HCT116 (cell line): ENCODE data around the gene NR6A1. TPM values are rescaled to one million over a fixed set of nuclear protein-coding genes. Genes with fewer than 3 reads are reported as not detected.

Source experiments
- ATAC-seq: fragments of 200-7000 bp; cut with Tn5 transposase; 2 replicates; pipeline ENCODE4 v1.9.1; 2020; ENCODE audit warnings: mild to moderate bottlenecking, moderate library complexity
- BruUV-seq: library from RNA; stranded (reverse); fragments of 400-500 nt; replicated peaks from 2 replicates; lab custom pipeline; 2021; lab: Mats Ljungman, UMichigan
- CTCF ChIA-PET: fragments of 300-600 bp; sonication (Branson Sonifier 250); formaldehyde crosslinking; loops from one replicate; lab custom pipeline; 2021; ENCODE audit warnings: antibody characterized with exemption; lab: Charles Lee
- POLR2A ChIA-PET: fragments of 300-600, 350-600 bp; sonication (Branson Sonifier 250); formaldehyde crosslinking; loops from one replicate; lab custom pipeline; 2021; ENCODE audit warnings: antibody characterized with exemption; lab: Charles Lee
- RAD21 ChIA-PET, 2 experiments: fragments of 300-600 bp; sonication (Branson Sonifier 250); formaldehyde crosslinking; loops; one replicate each; lab custom pipeline; 2023; ENCODE audit warnings: low total read pairs in 2 of 2; ENCODE audit not compliant: uncharacterized antibody in 2 of 2, unreplicated experiment in 2 of 2, low non-redundant PET in 1 of 2; lab: Charles Lee
- DNase-seq: peaks from one replicate; pipeline ENCODE4 v3.0.0-alpha.2; 2010; ENCODE audit warnings: low read depth, low spot score
- H2AFZ ChIP-seq: fragments of 200-600 bp; shearing (Covaris generic), sonication (generic); 2 replicates; pipeline ENCODE4 v1.6.1; 2017; ENCODE audit warnings: low read depth, mixed run types, mixed read lengths, antibody characterized with exemption, low read length; ENCODE audit not compliant: poor library complexity, severe bottlenecking
- H3K27ac ChIP-seq: 2 replicates; pipeline ENCODE4 v1.5.1; 2012; ENCODE audit warnings: low read depth, low read length
- H3K27me3 ChIP-seq: fragments of 200-600 bp; sonication (generic); 2 replicates; pipeline ENCODE4 v1.6.1; 2016; ENCODE audit warnings: mixed run types, low read length, mixed read lengths; ENCODE audit not compliant: insufficient read depth
- H3K36me3 ChIP-seq, 2 experiments: fragments of 200-500 bp in 1 of 2; fragments of 200-600 bp in 1 of 2; sonication (Bioruptor generic) in 1 of 2; sonication (generic) in 1 of 2; 2 replicates each; pipeline versions ENCODE4 v1.5.1 to v1.6.1; 2014 to 2016; ENCODE audit warnings: low read length in 2 of 2, inconsistent platforms in 1 of 2, mixed read lengths in 1 of 2, mixed run types in 1 of 2; ENCODE audit not compliant: insufficient read depth in 2 of 2, control insufficient read depth in 1 of 2
- H3K4me1 ChIP-seq, 2 experiments: fragments of 200-600 bp in 1 of 2; sonication (generic) in 1 of 2; 2 replicates each; pipeline versions ENCODE4 v1.5.1 to v1.6.1; 2012 to 2017; ENCODE audit warnings: low read length in 2 of 2, inconsistent platforms in 1 of 2, mild to moderate bottlenecking in 1 of 2, mixed read lengths in 1 of 2, mixed run types in 1 of 2, moderate library complexity in 1 of 2; ENCODE audit not compliant: insufficient read depth in 2 of 2, control insufficient read depth in 1 of 2
- H3K4me2 ChIP-seq: fragments of 200-600 bp; sonication (generic); 2 replicates; pipeline ENCODE4 v1.6.1; 2017; ENCODE audit warnings: mixed run types, low read length, mixed read lengths
- H3K4me3 ChIP-seq, 2 experiments: fragments of 200-600 bp in 1 of 2; sonication (generic) in 1 of 2; replicated peaks in 1 of 2; 2 replicates each; pipeline ENCODE4 v1.5.1; 2011 to 2016; ENCODE audit warnings: low read length in 2 of 2, control low read depth in 1 of 2, low read depth in 1 of 2, mild to moderate bottlenecking in 1 of 2, mixed read lengths in 1 of 2, mixed run types in 1 of 2
- H3K79me2 ChIP-seq: fragments of 200-600 bp; sonication (generic); 2 replicates; pipeline ENCODE4 v1.6.1; 2017; ENCODE audit warnings: mild to moderate bottlenecking, mixed run types, low read length, moderate library complexity, mixed read lengths; ENCODE audit not compliant: insufficient read depth
- H3K9ac ChIP-seq: fragments of 200-600 bp; sonication (generic); 2 replicates; pipeline ENCODE4 v1.6.1; 2016; ENCODE audit warnings: low read length, mixed read lengths
- H3K9me2 ChIP-seq: fragments of 200-600 bp; sonication (generic), shearing (Covaris generic); 2 replicates; pipeline ENCODE4 v1.6.1; 2017; ENCODE audit warnings: mixed run types, mild to moderate bottlenecking, moderate library complexity; ENCODE audit not compliant: insufficient read depth
- H3K9me3 ChIP-seq, 2 experiments: fragments of 200-500 bp in 1 of 2; fragments of 200-600 bp in 1 of 2; sonication (Bioruptor generic) in 1 of 2; sonication (generic) in 1 of 2; 2 replicates each; pipeline ENCODE4 v1.6.1; 2014 to 2017; ENCODE audit warnings: low read length in 2 of 2, mixed read lengths in 2 of 2, inconsistent platforms in 1 of 2, low read depth in 1 of 2, mild to moderate bottlenecking in 1 of 2, mixed run types in 1 of 2, moderate library complexity in 1 of 2; ENCODE audit not compliant: control insufficient read depth in 1 of 2, insufficient read depth in 1 of 2
- H4K20me1 ChIP-seq: fragments of 200-600 bp; sonication (generic), shearing (Covaris generic); 2 replicates; pipeline ENCODE4 v1.6.1; 2017; ENCODE audit warnings: mixed run types, mild to moderate bottlenecking, moderate library complexity; ENCODE audit not compliant: insufficient read depth
- CBX3 ChIP-seq: IDR thresholded peaks from 2 replicates; pipeline ENCODE4 v1.6.1; 2012; ENCODE audit warnings: low read depth
- CEBPB ChIP-seq: IDR thresholded peaks from 2 replicates; pipeline ENCODE4 v1.6.1; 2012; ENCODE audit warnings: low read depth
- EGR1 ChIP-seq: IDR thresholded peaks from 2 replicates; pipeline ENCODE4 v1.6.1; 2012; ENCODE audit warnings: low read depth
- ELF1 ChIP-seq: IDR thresholded peaks from 2 replicates; pipeline ENCODE4 v1.6.1; 2012; ENCODE audit warnings: low read depth, borderline replicate concordance
- EZH2 ChIP-seq: fragments of 200-600 bp; sonication (generic); IDR thresholded peaks from 2 replicates; pipeline ENCODE4 v1.6.1; 2017; ENCODE audit warnings: antibody characterized with exemption, mixed run types
- EZH2phosphoT487 ChIP-seq: fragments of 200-600 bp; IDR thresholded peaks from 2 replicates; pipeline ENCODE4 v1.6.1; 2018; ENCODE audit warnings: antibody characterized with exemption, borderline replicate concordance
- FOSL1 ChIP-seq: IDR thresholded peaks from 2 replicates; pipeline ENCODE4 v1.6.1; 2012; ENCODE audit warnings: low read depth
- JUND ChIP-seq: IDR thresholded peaks from 2 replicates; pipeline ENCODE4 v1.6.1; 2012
- POLR2A ChIP-seq: IDR thresholded peaks from 2 replicates; pipeline ENCODE4 v1.7.0; 2011; ENCODE audit warnings: borderline replicate concordance; ENCODE audit not compliant: insufficient read depth, insufficient read length; ENCODE audit errors: extremely low read depth
- POLR2AphosphoS5 ChIP-seq: IDR thresholded peaks from 2 replicates; pipeline ENCODE4 v1.6.1; 2011; ENCODE audit warnings: mild to moderate bottlenecking, low read depth, low read length, moderate library complexity
- SIN3A ChIP-seq: IDR thresholded peaks from 2 replicates; pipeline ENCODE4 v1.6.1; 2012; ENCODE audit warnings: low read depth
- SRF ChIP-seq: IDR thresholded peaks from 2 replicates; pipeline ENCODE4 v1.6.1; 2012; ENCODE audit warnings: low read depth
- TCF7L2 ChIP-seq: IDR thresholded peaks from 2 replicates; pipeline ENCODE4 v1.7.0; 2011; ENCODE audit warnings: borderline replicate concordance, inconsistent platforms; ENCODE audit not compliant: insufficient read depth, insufficient read length; ENCODE audit errors: extremely low read depth
- YY1 ChIP-seq: IDR thresholded peaks from 2 replicates; pipeline ENCODE4 v1.6.1; 2011; ENCODE audit warnings: low read length, low read depth, moderate library complexity, mild to moderate bottlenecking; ENCODE audit not compliant: insufficient replicate concordance; ENCODE audit errors: extremely low read depth
- ZFX ChIP-seq: fragments of 450-650 bp; IDR thresholded peaks from 2 replicates; pipeline ENCODE4 v1.6.1; 2017
- ZNF274 ChIP-seq: fragments of 200-500 bp; sonication (Bioruptor generic); IDR thresholded peaks from 2 replicates; pipeline ENCODE4 v1.6.1; 2014; ENCODE audit warnings: mild to moderate bottlenecking, low read depth, low read length, inconsistent platforms
- intact Hi-C: fragments of 100-400 bp; cut with micrococcal nuclease; formaldehyde crosslinking; loops from 2 replicates; pipeline ENCODE4 v1.10.0; 2022
- total RNA-seq: library from RNA; stranded (reverse); gene quantifications from one replicate; pipeline ENCODE4 v1.2.1, GENCODE V29; 2021; ENCODE audit not compliant: unreplicated experiment
- TF ChIP-seq, protein P1 (sequence below): IDR thresholded peaks from 2 replicates; pipeline ENCODE4 v1.6.1; 2012
- TF ChIP-seq, protein P2 (sequence below), 3 experiments: fragments of 200-600 bp in 1 of 3; sonication (generic) in 1 of 3; IDR thresholded peaks in 2 of 3; conservative IDR thresholded peaks in 1 of 3; 2 replicates each; pipeline ENCODE4 v1.5.1; 2012 to 2017; ENCODE audit warnings: low read depth in 2 of 3, low read length in 2 of 3, antibody characterized with exemption in 1 of 3, borderline replicate concordance in 1 of 3, control low read depth in 1 of 3, mild to moderate bottlenecking in 1 of 3, mixed read lengths in 1 of 3, mixed run types in 1 of 3, moderate library complexity in 1 of 3; ENCODE audit not compliant: insufficient read depth in 1 of 3
- TF ChIP-seq, protein P3 (sequence below): IDR thresholded peaks from 2 replicates; pipeline ENCODE4 v1.6.1; 2011; ENCODE audit warnings: mild to moderate bottlenecking, low read length, moderate library complexity; ENCODE audit not compliant: insufficient replicate concordance; ENCODE audit errors: extremely low read depth
- TF ChIP-seq, protein P4 (sequence below): IDR thresholded peaks from 2 replicates; pipeline ENCODE4 v1.6.1; 2012; ENCODE audit warnings: low read depth

Gene NR6A1
- total RNA-seq, 1 experiment from 2014 or later, result 9.9 TPM

DNA sequence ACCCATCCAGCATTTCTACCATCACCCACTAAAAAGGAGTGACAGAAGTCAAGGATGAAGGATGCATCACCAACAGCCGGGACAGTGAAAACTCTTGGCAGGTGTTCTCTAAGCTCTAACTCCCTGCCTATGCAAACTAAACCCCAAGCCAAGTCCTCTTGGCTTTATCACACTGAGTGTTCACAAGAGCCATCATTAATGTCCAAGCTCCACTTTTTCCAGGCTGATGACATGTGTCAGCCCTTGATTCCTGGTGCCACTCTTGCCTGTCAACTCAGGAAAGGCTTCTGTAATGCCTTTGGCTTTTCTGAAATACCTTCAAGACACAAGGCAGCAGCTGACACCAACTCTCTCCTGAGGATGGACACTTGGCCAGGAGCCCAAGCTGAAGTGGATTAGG lies 86.9 kb downstream of the NR6A1 start:
- DNase-seq (no peak), ATAC-seq (no peak)
- H3K9ac ChIP-seq, result no peak overlapping the region
- H3K9me3 ChIP-seq, result no peaks in the 10 kb centered on the region
- POLR2A ChIA-PET, result no interaction called here
- H3K4me2 ChIP-seq, result no peak overlapping the region
- intact Hi-C loops, result no loop called here
- CTCF ChIA-PET, result no interaction called here
- BruUV-seq, result no TSS peak
- no peaks in the 10 kb centered on the region for H3K4me1 ChIP-seq
- H3K27me3 ChIP-seq, result no peaks in the 10 kb centered on the region
- H3K36me3 ChIP-seq, result no peaks in the 10 kb centered on the region
- H3K27ac ChIP-seq, result no peak overlapping the region
- H3K79me2 ChIP-seq, result no peaks in the 10 kb centered on the region; the same call in 1 of the 2 replicates
- RAD21 ChIA-PET, result no interaction called here
- no peaks in the 10 kb centered on the region for H3K9me2 ChIP-seq
- H3K4me3 ChIP-seq, result no peak overlapping the region
- no peaks in the 10 kb centered on the region for H4K20me1 ChIP-seq
- TF ChIP-seq ELF1, result no peak
- no peak for TF ChIP-seq JUND
- no peak for TF ChIP-seq EGR1
- TF ChIP-seq ZFX, result no peak
- TF ChIP-seq, protein P1, sequence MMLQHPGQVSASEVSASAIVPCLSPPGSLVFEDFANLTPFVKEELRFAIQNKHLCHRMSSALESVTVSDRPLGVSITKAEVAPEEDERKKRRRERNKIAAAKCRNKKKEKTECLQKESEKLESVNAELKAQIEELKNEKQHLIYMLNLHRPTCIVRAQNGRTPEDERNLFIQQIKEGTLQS, result no peak
- no peak for TF ChIP-seq POLR2AphosphoS5
- no peak for TF ChIP-seq FOSL1
- TF ChIP-seq CEBPB, result no peak
- no peak for TF ChIP-seq SIN3A
- TF ChIP-seq, protein P2, sequence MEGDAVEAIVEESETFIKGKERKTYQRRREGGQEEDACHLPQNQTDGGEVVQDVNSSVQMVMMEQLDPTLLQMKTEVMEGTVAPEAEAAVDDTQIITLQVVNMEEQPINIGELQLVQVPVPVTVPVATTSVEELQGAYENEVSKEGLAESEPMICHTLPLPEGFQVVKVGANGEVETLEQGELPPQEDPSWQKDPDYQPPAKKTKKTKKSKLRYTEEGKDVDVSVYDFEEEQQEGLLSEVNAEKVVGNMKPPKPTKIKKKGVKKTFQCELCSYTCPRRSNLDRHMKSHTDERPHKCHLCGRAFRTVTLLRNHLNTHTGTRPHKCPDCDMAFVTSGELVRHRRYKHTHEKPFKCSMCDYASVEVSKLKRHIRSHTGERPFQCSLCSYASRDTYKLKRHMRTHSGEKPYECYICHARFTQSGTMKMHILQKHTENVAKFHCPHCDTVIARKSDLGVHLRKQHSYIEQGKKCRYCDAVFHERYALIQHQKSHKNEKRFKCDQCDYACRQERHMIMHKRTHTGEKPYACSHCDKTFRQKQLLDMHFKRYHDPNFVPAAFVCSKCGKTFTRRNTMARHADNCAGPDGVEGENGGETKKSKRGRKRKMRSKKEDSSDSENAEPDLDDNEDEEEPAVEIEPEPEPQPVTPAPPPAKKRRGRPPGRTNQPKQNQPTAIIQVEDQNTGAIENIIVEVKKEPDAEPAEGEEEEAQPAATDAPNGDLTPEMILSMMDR (IDR thresholded peaks at IDR 0.05 in 2 of 3, conservative IDR thresholded peaks at IDR 0.05 in 1 of 3; ENCODE audit: borderline replicate concordance in 1 of 3, insufficient read depth in 1 of 3, low read depth in 2 of 3, low read length in 2 of 3), result no peak
- TF ChIP-seq, protein P3, sequence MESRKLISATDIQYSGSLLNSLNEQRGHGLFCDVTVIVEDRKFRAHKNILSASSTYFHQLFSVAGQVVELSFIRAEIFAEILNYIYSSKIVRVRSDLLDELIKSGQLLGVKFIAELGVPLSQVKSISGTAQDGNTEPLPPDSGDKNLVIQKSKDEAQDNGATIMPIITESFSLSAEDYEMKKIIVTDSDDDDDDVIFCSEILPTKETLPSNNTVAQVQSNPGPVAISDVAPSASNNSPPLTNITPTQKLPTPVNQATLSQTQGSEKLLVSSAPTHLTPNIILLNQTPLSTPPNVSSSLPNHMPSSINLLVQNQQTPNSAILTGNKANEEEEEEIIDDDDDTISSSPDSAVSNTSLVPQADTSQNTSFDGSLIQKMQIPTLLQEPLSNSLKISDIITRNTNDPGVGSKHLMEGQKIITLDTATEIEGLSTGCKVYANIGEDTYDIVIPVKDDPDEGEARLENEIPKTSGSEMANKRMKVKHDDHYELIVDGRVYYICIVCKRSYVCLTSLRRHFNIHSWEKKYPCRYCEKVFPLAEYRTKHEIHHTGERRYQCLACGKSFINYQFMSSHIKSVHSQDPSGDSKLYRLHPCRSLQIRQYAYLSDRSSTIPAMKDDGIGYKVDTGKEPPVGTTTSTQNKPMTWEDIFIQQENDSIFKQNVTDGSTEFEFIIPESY, result no peak
- TF ChIP-seq SRF, result no peak
- TF ChIP-seq, protein P4, sequence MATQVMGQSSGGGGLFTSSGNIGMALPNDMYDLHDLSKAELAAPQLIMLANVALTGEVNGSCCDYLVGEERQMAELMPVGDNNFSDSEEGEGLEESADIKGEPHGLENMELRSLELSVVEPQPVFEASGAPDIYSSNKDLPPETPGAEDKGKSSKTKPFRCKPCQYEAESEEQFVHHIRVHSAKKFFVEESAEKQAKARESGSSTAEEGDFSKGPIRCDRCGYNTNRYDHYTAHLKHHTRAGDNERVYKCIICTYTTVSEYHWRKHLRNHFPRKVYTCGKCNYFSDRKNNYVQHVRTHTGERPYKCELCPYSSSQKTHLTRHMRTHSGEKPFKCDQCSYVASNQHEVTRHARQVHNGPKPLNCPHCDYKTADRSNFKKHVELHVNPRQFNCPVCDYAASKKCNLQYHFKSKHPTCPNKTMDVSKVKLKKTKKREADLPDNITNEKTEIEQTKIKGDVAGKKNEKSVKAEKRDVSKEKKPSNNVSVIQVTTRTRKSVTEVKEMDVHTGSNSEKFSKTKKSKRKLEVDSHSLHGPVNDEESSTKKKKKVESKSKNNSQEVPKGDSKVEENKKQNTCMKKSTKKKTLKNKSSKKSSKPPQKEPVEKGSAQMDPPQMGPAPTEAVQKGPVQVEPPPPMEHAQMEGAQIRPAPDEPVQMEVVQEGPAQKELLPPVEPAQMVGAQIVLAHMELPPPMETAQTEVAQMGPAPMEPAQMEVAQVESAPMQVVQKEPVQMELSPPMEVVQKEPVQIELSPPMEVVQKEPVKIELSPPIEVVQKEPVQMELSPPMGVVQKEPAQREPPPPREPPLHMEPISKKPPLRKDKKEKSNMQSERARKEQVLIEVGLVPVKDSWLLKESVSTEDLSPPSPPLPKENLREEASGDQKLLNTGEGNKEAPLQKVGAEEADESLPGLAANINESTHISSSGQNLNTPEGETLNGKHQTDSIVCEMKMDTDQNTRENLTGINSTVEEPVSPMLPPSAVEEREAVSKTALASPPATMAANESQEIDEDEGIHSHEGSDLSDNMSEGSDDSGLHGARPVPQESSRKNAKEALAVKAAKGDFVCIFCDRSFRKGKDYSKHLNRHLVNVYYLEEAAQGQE, result no peak
- no peak for TF ChIP-seq POLR2A
- no peak for TF ChIP-seq EZH2
- no peak for TF ChIP-seq TCF7L2
- no peak for TF ChIP-seq CBX3
- TF ChIP-seq ZNF274, result no peak
- no peak for TF ChIP-seq YY1
- no peak for TF ChIP-seq EZH2phosphoT487
- no peak overlapping the region for H2AFZ ChIP-seq
